NB4 (cell line): ENCODE results near the gene SLC4A3.

ENCODE experiments used
- POLR2A ChIP-seq: IDR thresholded peaks from 2 replicates; pipeline ENCODE4 v1.6.1; 2011; ENCODE audit warnings: mild to moderate bottlenecking; ENCODE audit not compliant: insufficient read length; ENCODE audit errors: extremely low read depth
- TF ChIP-seq, protein P1 (sequence below): IDR thresholded peaks from one replicate; pipeline ENCODE4 v1.5.1; 2012; ENCODE audit warnings: low read depth, low read length
- TF ChIP-seq, protein P2 (sequence below): IDR thresholded peaks from 2 replicates; pipeline ENCODE4 v1.6.1; 2011; ENCODE audit warnings: low read depth, low read length

DNA sequence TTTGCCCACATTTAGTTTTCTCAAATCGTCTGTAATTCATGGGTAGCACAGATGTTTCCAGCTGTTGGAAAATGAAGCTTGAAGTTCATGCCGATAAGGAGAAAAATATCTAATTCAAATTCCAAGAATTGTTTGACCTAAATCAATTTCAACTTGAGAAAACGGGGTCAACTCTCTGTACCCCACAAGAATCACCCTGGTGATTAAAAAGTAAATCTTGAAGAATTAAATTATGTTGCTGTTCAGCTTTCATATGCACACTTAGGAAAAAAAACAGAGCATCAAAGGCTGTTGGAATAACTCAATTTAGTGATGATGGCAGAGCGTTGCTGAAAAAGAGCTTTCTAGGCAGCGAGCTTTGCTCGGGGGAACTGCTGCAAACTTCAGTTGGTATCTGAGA is 43.0 kb downstream of the SLC4A3 start:
- no peak for TF ChIP-seq POLR2A
- TF ChIP-seq, protein P1, sequence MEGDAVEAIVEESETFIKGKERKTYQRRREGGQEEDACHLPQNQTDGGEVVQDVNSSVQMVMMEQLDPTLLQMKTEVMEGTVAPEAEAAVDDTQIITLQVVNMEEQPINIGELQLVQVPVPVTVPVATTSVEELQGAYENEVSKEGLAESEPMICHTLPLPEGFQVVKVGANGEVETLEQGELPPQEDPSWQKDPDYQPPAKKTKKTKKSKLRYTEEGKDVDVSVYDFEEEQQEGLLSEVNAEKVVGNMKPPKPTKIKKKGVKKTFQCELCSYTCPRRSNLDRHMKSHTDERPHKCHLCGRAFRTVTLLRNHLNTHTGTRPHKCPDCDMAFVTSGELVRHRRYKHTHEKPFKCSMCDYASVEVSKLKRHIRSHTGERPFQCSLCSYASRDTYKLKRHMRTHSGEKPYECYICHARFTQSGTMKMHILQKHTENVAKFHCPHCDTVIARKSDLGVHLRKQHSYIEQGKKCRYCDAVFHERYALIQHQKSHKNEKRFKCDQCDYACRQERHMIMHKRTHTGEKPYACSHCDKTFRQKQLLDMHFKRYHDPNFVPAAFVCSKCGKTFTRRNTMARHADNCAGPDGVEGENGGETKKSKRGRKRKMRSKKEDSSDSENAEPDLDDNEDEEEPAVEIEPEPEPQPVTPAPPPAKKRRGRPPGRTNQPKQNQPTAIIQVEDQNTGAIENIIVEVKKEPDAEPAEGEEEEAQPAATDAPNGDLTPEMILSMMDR: no peak
- TF ChIP-seq, protein P2, sequence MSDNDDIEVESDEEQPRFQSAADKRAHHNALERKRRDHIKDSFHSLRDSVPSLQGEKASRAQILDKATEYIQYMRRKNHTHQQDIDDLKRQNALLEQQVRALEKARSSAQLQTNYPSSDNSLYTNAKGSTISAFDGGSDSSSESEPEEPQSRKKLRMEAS: no peak
